Duodenal mucosa (tissue), 2 donors: ENCODE data around the gene UNC13C.
"Not testable (repeated sequence)": the region's sequence is repeated elsewhere in the genome, so short reads cannot be mapped to it uniquely, and the experiment has no call there.

Experiments used
- H3K27ac ChIP-seq: one replicate; pipeline ENCODE4 v1.7.0; 2013; ENCODE audit warnings: low read depth, low read length
- H3K27me3 ChIP-seq, 2 donors: one replicate each; pipeline ENCODE4 v1.7.0; 2013; ENCODE audit warnings: low read length in 2 of 2, control low read depth in 1 of 2; ENCODE audit not compliant: insufficient read depth in 2 of 2, control insufficient read depth in 1 of 2
- H3K36me3 ChIP-seq, 2 donors: one replicate each; pipeline ENCODE4 v1.7.0; 2013; ENCODE audit warnings: low read length in 2 of 2, control low read depth in 1 of 2; ENCODE audit not compliant: insufficient read depth in 2 of 2, control insufficient read depth in 1 of 2
- H3K4me1 ChIP-seq, 2 donors: one replicate each; pipeline ENCODE4 v1.7.0; 2013; ENCODE audit warnings: low read length in 2 of 2, control low read depth in 1 of 2; ENCODE audit not compliant: insufficient read depth in 2 of 2, control insufficient read depth in 1 of 2
- H3K4me3 ChIP-seq, 2 donors: one replicate each; pipeline ENCODE4 v1.7.0; 2013; ENCODE audit warnings: low read length in 2 of 2, low read depth in 1 of 2
- H3K9ac ChIP-seq, 2 donors: one replicate each; pipeline ENCODE4 v1.7.0; 2013; ENCODE audit warnings: low read length in 2 of 2, low read depth in 1 of 2
- H3K9me3 ChIP-seq, 2 donors: one replicate each; pipeline ENCODE4 v1.7.0; 2013; ENCODE audit warnings: low read length in 2 of 2, control low read depth in 1 of 2; ENCODE audit not compliant: control insufficient read depth in 1 of 2

The UNC13C gene

GRCh38 chr15:54387799-54388198, 409.6 kb downstream of the UNC13C start:
- H3K4me1 ChIP-seq: no peaks in the 10 kb centered on the region
- no peak overlapping the region for H3K27ac ChIP-seq
- no peaks in the 10 kb centered on the region for H3K27me3 ChIP-seq
- no peak overlapping the region for H3K4me3 ChIP-seq
- H3K9ac ChIP-seq: no peak overlapping the region
- H3K36me3 ChIP-seq: no peaks in the 10 kb centered on the region
- H3K9me3 ChIP-seq: peaks cover 0 to 7% of the 10 kb centered on the region in 2 donors

GRCh38 chr15:54388746-54389145, 410.5 kb downstream of the UNC13C start:
- no peak overlapping the region for H3K9ac ChIP-seq
- H3K9me3 ChIP-seq: peaks cover 0 to 7% of the 10 kb centered on the region in 2 donors
- no peak overlapping the region for H3K27ac ChIP-seq
- H3K27me3 ChIP-seq: no peaks in the 10 kb centered on the region
- no peaks in the 10 kb centered on the region for H3K36me3 ChIP-seq
- H3K4me3 ChIP-seq: no peak overlapping the region
- H3K4me1 ChIP-seq: no peaks in the 10 kb centered on the region

GRCh38 chr15:54410481-54410880, 432.2 kb downstream of the UNC13C start:
- Histone ChIP-seq H3K4me1 (no peaks in the 10 kb centered on the region), H3K9me3 (no peaks in the 10 kb centered on the region), H3K27me3 (no peaks in the 10 kb centered on the region), H3K4me3 (no peak overlapping the region), H3K27ac (no peak overlapping the region), H3K36me3 (no peaks in the 10 kb centered on the region), H3K9ac (no peak overlapping the region)

GRCh38 chr15:54424171-54424570, 445.9 kb downstream of the UNC13C start:
- Histone ChIP-seq H3K9ac (no peak overlapping the region), H3K4me3 (no peak overlapping the region), H3K27me3 (no peaks in the 10 kb centered on the region), H3K4me1 (no peaks in the 10 kb centered on the region), H3K9me3 (no peaks in the 10 kb centered on the region), H3K36me3 (no peaks in the 10 kb centered on the region), H3K27ac (no peak overlapping the region)

GRCh38 chr15:54428596-54428995, 450.4 kb downstream of the UNC13C start:
- Histone ChIP-seq H3K4me1 (no peaks in the 10 kb centered on the region), H3K27ac (no peak overlapping the region), H3K9me3 (no peaks in the 10 kb centered on the region), H3K36me3 (no peaks in the 10 kb centered on the region), H3K9ac (no peak overlapping the region), H3K4me3 (no peak overlapping the region), H3K27me3 (no peaks in the 10 kb centered on the region)

- not testable (repeated sequence) for H3K27ac ChIP-seq, H3K4me3 ChIP-seq, H3K4me1 ChIP-seq, H3K27me3 ChIP-seq, H3K9ac ChIP-seq, H3K36me3 ChIP-seq
- peaks cover 12 to 14% of the 10 kb centered on the region in 2 donors for H3K9me3 ChIP-seq
Measured at GRCh38 chr15:54450288-54450687, 472.0 kb downstream of the UNC13C start.

GRCh38 chr15:54456413-54456812, 478.2 kb downstream of the UNC13C start:
- H3K9ac ChIP-seq: no peak overlapping the region
- H3K4me3 ChIP-seq: no peak overlapping the region
- H3K4me1 ChIP-seq: no peaks in the 10 kb centered on the region
- no peaks in the 10 kb centered on the region for H3K36me3 ChIP-seq
- no peaks in the 10 kb centered on the region for H3K27me3 ChIP-seq
- H3K9me3 ChIP-seq: peaks cover 19 to 29% of the 10 kb centered on the region in 2 donors
- no peak overlapping the region for H3K27ac ChIP-seq

GRCh38 chr15:54462511-54462913, 484.3 kb downstream of the UNC13C start:
- no peak overlapping the region for H3K27ac ChIP-seq

GRCh38 chr15:54481819-54482218, 503.6 kb downstream of the UNC13C start:
- no peak overlapping the region for H3K27ac ChIP-seq
- H3K4me1 ChIP-seq: no peaks in the 10 kb centered on the region
- no peaks in the 10 kb centered on the region for H3K36me3 ChIP-seq
- H3K4me3 ChIP-seq: no peak overlapping the region
- peaks cover 0 to 5% of the 10 kb centered on the region in 2 donors for H3K9me3 ChIP-seq
- no peaks in the 10 kb centered on the region for H3K27me3 ChIP-seq
- H3K9ac ChIP-seq: no peak overlapping the region

More at GRCh38 chr15:54462511-54462913, 484.3 kb downstream of the UNC13C start:
- Histone ChIP-seq H3K27me3 (no peaks in the 10 kb centered on the region), H3K36me3 (no peaks in the 10 kb centered on the region), H3K9me3 (peaks cover 11 to 22% of the 10 kb centered on the region in 2 donors), H3K9ac (no peak overlapping the region), H3K4me3 (no peak overlapping the region), H3K4me1 (no peaks in the 10 kb centered on the region)

GRCh38 chr15:54482251-54482650, 504.0 kb downstream of the UNC13C start:
- Histone ChIP-seq H3K9ac (no peak overlapping the region), H3K4me1 (no peaks in the 10 kb centered on the region), H3K4me3 (no peak overlapping the region), H3K36me3 (no peaks in the 10 kb centered on the region), H3K9me3 (peaks cover 0 to 5% of the 10 kb centered on the region in 2 donors), H3K27ac (no peak overlapping the region), H3K27me3 (no peaks in the 10 kb centered on the region)

- Histone ChIP-seq H3K27me3 (no peaks in the 10 kb centered on the region), H3K4me1 (no peaks in the 10 kb centered on the region), H3K9me3 (no peaks in the 10 kb centered on the region), H3K4me3 (no peak overlapping the region), H3K9ac (no peak overlapping the region), H3K36me3 (no peaks in the 10 kb centered on the region), H3K27ac (no peak overlapping the region)
Measured at GRCh38 chr15:54500330-54500729, 522.1 kb downstream of the UNC13C start.
